HEK293 (cell line): ENCODE data around the gene KIRREL3.

Experiments
- CTCF ChIA-PET: fragments of 350-600 bp; formaldehyde crosslinking; extraction: SDS; loops from one replicate; lab custom pipeline; 2021; ENCODE audit warnings: antibody characterized with exemption; lab: Yijun Ruan, JAX
- POLR2A ChIA-PET: fragments of 300-600 bp; formaldehyde crosslinking; extraction: SDS; loops from one replicate; lab custom pipeline; 2020; ENCODE audit warnings: antibody characterized with exemption, inconsistent platforms; lab: Yijun Ruan, JAX
- H3K27ac ChIP-seq: fragments of 200-500 bp; sonication (Bioruptor generic); 2 replicates; pipeline ENCODE4 v1.5.1; 2014; ENCODE audit warnings: low read depth, low read length, control low read depth, inconsistent platforms; ENCODE audit errors: extremely low read depth
- H3K36me3 ChIP-seq, 2 experiments: fragments of 200-500 bp in 1 of 2; sonication (Bioruptor generic) in 1 of 2; 1 replicate in 1 of 2; 2 replicates in 1 of 2; pipeline ENCODE4 v1.5.1; 2014 to 2017; ENCODE audit warnings: inconsistent platforms in 2 of 2, low read length in 2 of 2; ENCODE audit not compliant: control insufficient read depth in 2 of 2, insufficient read depth in 1 of 2
- H3K4me1 ChIP-seq: fragments of 200-500 bp; sonication (Bioruptor generic); 2 replicates; pipeline ENCODE4 v1.5.1; 2014; ENCODE audit warnings: mild to moderate bottlenecking, low read length, inconsistent platforms; ENCODE audit not compliant: control insufficient read depth, insufficient read depth
- H3K4me3 ChIP-seq: 2 replicates; pipeline ENCODE4 v1.5.1; 2011; ENCODE audit warnings: low read depth, mild to moderate bottlenecking, control low read depth, low read length, moderate library complexity
- H3K9me3 ChIP-seq: fragments of 200-500 bp; sonication (Bioruptor generic); 2 replicates; pipeline ENCODE4 v1.5.1; 2014; ENCODE audit warnings: low read depth, low read length, inconsistent platforms; ENCODE audit not compliant: control insufficient read depth, insufficient read depth
- INSM2 ChIP-seq: fragments of 450-650 bp; formaldehyde crosslinking; IDR thresholded peaks from 2 replicates; pipeline ENCODE4 v1.5.1; 2016; ENCODE audit warnings: missing biosample characterization, missing genetic modification characterization
- OVOL3 ChIP-seq: fragments of 450-650 bp; formaldehyde crosslinking; IDR thresholded peaks from 2 replicates; pipeline ENCODE4 v1.5.1; 2016; ENCODE audit warnings: missing biosample characterization, missing genetic modification characterization
- WT1 ChIP-seq: fragments of 450-650 bp; formaldehyde crosslinking; IDR thresholded peaks from 2 replicates; pipeline ENCODE4 v1.5.1; 2016; ENCODE audit warnings: missing biosample characterization, missing genetic modification characterization
- ZBTB10 ChIP-seq: fragments of 450-650 bp; formaldehyde crosslinking; IDR thresholded peaks from 2 replicates; pipeline ENCODE4 v1.5.1; 2016; ENCODE audit warnings: missing biosample characterization, missing genetic modification characterization
- ZBTB11 ChIP-seq: fragments of 450-650 bp; formaldehyde crosslinking; conservative IDR thresholded peaks from 2 replicates; pipeline ENCODE4 v1.5.1; 2016; ENCODE audit warnings: low read depth, missing biosample characterization, missing genetic modification characterization
- ZBTB44 ChIP-seq: fragments of 450-650 bp; IDR thresholded peaks from 2 replicates; pipeline ENCODE4 v1.5.1; 2018; ENCODE audit warnings: missing biosample characterization, mild to moderate bottlenecking, missing genetic modification characterization
- ZNF354C ChIP-seq: fragments of 450-650 bp; formaldehyde crosslinking; IDR thresholded peaks from 2 replicates; pipeline ENCODE4 v1.5.1; 2016; ENCODE audit warnings: missing biosample characterization, missing genetic modification characterization, low read depth, borderline replicate concordance
- ZNF37A ChIP-seq: fragments of 450-650 bp; IDR thresholded peaks from 2 replicates; pipeline ENCODE4 v1.5.1; 2018; ENCODE audit warnings: missing biosample characterization, missing genetic modification characterization
- ZNF558 ChIP-seq: fragments of 450-650 bp; formaldehyde crosslinking; IDR thresholded peaks from 2 replicates; pipeline ENCODE4 v1.5.1; 2016; ENCODE audit warnings: missing biosample characterization, missing genetic modification characterization
- ZNF600 ChIP-seq: fragments of 450-650 bp; formaldehyde crosslinking; IDR thresholded peaks from 2 replicates; pipeline ENCODE4 v1.5.1; 2016; ENCODE audit warnings: missing biosample characterization, missing genetic modification characterization
- ZNF629 ChIP-seq: fragments of 450-650 bp; formaldehyde crosslinking; IDR thresholded peaks from 2 replicates; pipeline ENCODE4 v1.5.1; 2017; ENCODE audit warnings: missing biosample characterization, missing genetic modification characterization
- ZNF664 ChIP-seq: fragments of 450-650 bp; formaldehyde crosslinking; IDR thresholded peaks from 2 replicates; pipeline ENCODE4 v1.5.1; 2016; ENCODE audit warnings: missing biosample characterization, missing genetic modification characterization
- ZNF692 ChIP-seq: fragments of 450-650 bp; formaldehyde crosslinking; IDR thresholded peaks from 2 replicates; pipeline ENCODE4 v1.5.1; 2016; ENCODE audit warnings: missing biosample characterization, missing genetic modification characterization

KIRREL3 gene

GRCh38 chr11:126722956-126723664 lies 277.5 kb downstream of the KIRREL3 start:
- no peak overlapping the region for H3K4me3 ChIP-seq
- H3K9me3 ChIP-seq, result no peaks in the 10 kb centered on the region
- ChIA-PET CTCF (interaction anchor here (0.7 to 1.1 kb wide), 3 partner anchors 42 to 1922 kb away, joined by 3 to 4 read pairs (median 3); no protein-coding TSS in a partner anchor), POLR2A (no interaction called here)
- H3K4me1 ChIP-seq, result no peaks in the 10 kb centered on the region
- TF ChIP-seq INSM2 (tag by site-specific recombination), result no peak
- TF ChIP-seq OVOL3, result no peak
- TF ChIP-seq WT1 (tag by site-specific recombination), result no peak
- no peak for TF ChIP-seq ZNF629 (tag by site-specific recombination)
- no peak for TF ChIP-seq ZNF558
- no peak for TF ChIP-seq ZNF37A (tag by site-specific recombination)
- no peak for TF ChIP-seq ZNF600 (tag by site-specific recombination)
- TF ChIP-seq ZBTB44 (tag by site-specific recombination), result no peak
- no peak for TF ChIP-seq ZNF692
- no peak for TF ChIP-seq ZBTB10
- no peak for TF ChIP-seq ZNF664 (tag by site-specific recombination)
- TF ChIP-seq ZBTB11 (tag by site-specific recombination), result no peak
- no peak for TF ChIP-seq ZNF354C (tag by site-specific recombination)
- no peaks in the 10 kb centered on the region for H3K36me3 ChIP-seq
- H3K27ac ChIP-seq, result no peak overlapping the region
